GM12878 (cell line): ENCODE data around the gene LHX6. TPM values are rescaled to one million over a fixed set of nuclear protein-coding genes. Genes with fewer than 3 reads are reported as not detected.

Experiments used
- BCL11A ChIP-seq: IDR thresholded peaks from 2 replicates; pipeline ENCODE4 v1.6.1; 2011; ENCODE audit warnings: low read depth, low read length
- ESRRA ChIP-seq: IDR thresholded peaks from 2 replicates; pipeline ENCODE4 v1.6.1; 2012; ENCODE audit warnings: mild to moderate bottlenecking, low read length, improper control_type of control experiment
- ETV6 ChIP-seq, 2 experiments: fragments of 450-650 bp in 1 of 2; IDR thresholded peaks in 1 of 2; conservative IDR thresholded peaks in 1 of 2; 2 replicates each; pipeline ENCODE4 v1.6.1; 2014; ENCODE audit warnings: antibody characterized with exemption in 1 of 2, borderline replicate concordance in 1 of 2, low read depth in 1 of 2, mild to moderate bottlenecking in 1 of 2, moderate library complexity in 1 of 2
- FOXM1 ChIP-seq: IDR thresholded peaks from 2 replicates; pipeline ENCODE4 v1.6.1; 2012; ENCODE audit warnings: low read depth, mild to moderate bottlenecking, inconsistent platforms, low read length, moderate library complexity
- JUNB ChIP-seq: IDR thresholded peaks from 2 replicates; pipeline ENCODE4 v1.6.1; 2016; ENCODE audit warnings: antibody characterized with exemption, mild to moderate bottlenecking
- MEF2A ChIP-seq: IDR thresholded peaks from 2 replicates; pipeline ENCODE4 v1.6.1; 2011; ENCODE audit warnings: low read depth, mild to moderate bottlenecking, low read length, moderate library complexity; ENCODE audit not compliant: insufficient read depth
- NFYB ChIP-seq: IDR thresholded peaks from 2 replicates; pipeline ENCODE4 v1.6.1; 2011; ENCODE audit warnings: low read depth, mild to moderate bottlenecking, low read length, improper control_type of control experiment, moderate library complexity; ENCODE audit not compliant: insufficient read depth
- POLR2AphosphoS5 ChIP-seq: IDR thresholded peaks from 2 replicates; pipeline ENCODE4 v1.6.1; 2011; ENCODE audit warnings: mild to moderate bottlenecking, low read length, inconsistent platforms
- POU2F2 ChIP-seq: IDR thresholded peaks from 3 replicates; pipeline ENCODE4 v1.6.1; 2011; ENCODE audit warnings: low read depth, mild to moderate bottlenecking, low read length, borderline replicate concordance
- RAD21 ChIP-seq: IDR thresholded peaks from 2 replicates; pipeline ENCODE4 v1.6.1; 2011; ENCODE audit warnings: mild to moderate bottlenecking, low read depth, low read length, moderate library complexity; ENCODE audit not compliant: insufficient read depth
- RBBP5 ChIP-seq: fragments of 200-600 bp; sonication (generic); conservative IDR thresholded peaks from 2 replicates; pipeline ENCODE4 v1.6.1; 2016
- RCOR1 ChIP-seq: conservative IDR thresholded peaks from 2 replicates; pipeline ENCODE4 v1.6.1; 2012; ENCODE audit warnings: low read depth, low read length, improper control_type of control experiment
- SREBF1 ChIP-seq: IDR thresholded peaks from 2 replicates; pipeline ENCODE4 v1.6.1; 2012; ENCODE audit warnings: mild to moderate bottlenecking, low read length
- STAT1 ChIP-seq: fragments of 450-650 bp; conservative IDR thresholded peaks from 2 replicates; pipeline ENCODE4 v1.6.1; 2014; ENCODE audit warnings: antibody characterized with exemption, mild to moderate bottlenecking
- SUZ12 ChIP-seq: fragments of 200-600 bp; sonication (generic); IDR thresholded peaks from one replicate; pipeline ENCODE4 v1.6.1; 2018; ENCODE audit warnings: antibody characterized with exemption, mild to moderate bottlenecking; ENCODE audit not compliant: unreplicated experiment
- TCF7 ChIP-seq: IDR thresholded peaks from 2 replicates; pipeline ENCODE4 v1.6.1; 2014; ENCODE audit warnings: antibody characterized with exemption, borderline replicate concordance
- ZNF274 ChIP-seq: IDR thresholded peaks from one replicate; pipeline ENCODE4 v1.8.0; 2011; ENCODE audit not compliant: insufficient read length, insufficient read depth
- ZNF384 ChIP-seq: IDR thresholded peaks from 2 replicates; pipeline ENCODE4 v1.6.1; 2012; ENCODE audit warnings: low read depth, mild to moderate bottlenecking, low read length, improper control_type of control experiment, borderline replicate concordance
- polyA plus RNA-seq, 11 experiments: library from polyadenylated mRNA; depleted of rRNA in 4 of 11; unstranded in 6 of 11; stranded (reverse) in 5 of 11; fragments of >200 nt; fragmentation: Nextera tagmentation in 4 of 11; fragmentation: Illumina TruSeq in 1 of 11; extraction: Ambion mirVana in 4 of 11; extraction: Trizol in 1 of 11; gene quantifications; 1 replicate in 1 of 11; 2 replicates in 10 of 11; pipeline versions ENCODE4 v1.2.1 to v1.2.3, GENCODE V29; 2011 to 2016; ENCODE audit warnings: inconsistent platforms in 2 of 11, missing spikeins in 2 of 11, low read depth in 1 of 11
- total RNA-seq, 4 experiments: library from RNA; depleted of rRNA in 3 of 4; stranded (reverse); fragments of >200 nt in 3 of 4; fragmentation: Illumina TruSeq in 1 of 4; extraction: Trizol in 1 of 4; gene quantifications; 2 replicates each; pipeline versions ENCODE4 v1.2.1 to v1.2.3, GENCODE V29; 2013 to 2021
- TF ChIP-seq, protein P1 (sequence below): fragments of 450-650 bp; formaldehyde crosslinking; IDR thresholded peaks from 2 replicates; pipeline ENCODE4 v1.5.0; 2022; ENCODE audit warnings: mild to moderate bottlenecking, missing genetic modification characterization
- TF ChIP-seq, protein P2 (sequence below): IDR thresholded peaks from 2 replicates; pipeline ENCODE4 v1.6.1; 2011; ENCODE audit warnings: low read depth, low read length, improper control_type of control experiment, borderline replicate concordance
- TF ChIP-seq, protein P3 (sequence below): fragments of 450-650 bp; IDR thresholded peaks from 2 replicates; pipeline ENCODE4 v1.6.1; 2017; ENCODE audit warnings: low read depth, mild to moderate bottlenecking, moderate library complexity
- TF ChIP-seq, protein P4 (sequence below): fragments of 450-650 bp; IDR thresholded peaks from 2 replicates; pipeline ENCODE4 v1.6.1; 2014; ENCODE audit warnings: mild to moderate bottlenecking

LHX6 gene
- total and polyA plus RNA-seq, 10 of the 15 experiments (the other 5 are each of a cell fraction or from before 2014, with no cell fraction given), result not detected

DNA sequence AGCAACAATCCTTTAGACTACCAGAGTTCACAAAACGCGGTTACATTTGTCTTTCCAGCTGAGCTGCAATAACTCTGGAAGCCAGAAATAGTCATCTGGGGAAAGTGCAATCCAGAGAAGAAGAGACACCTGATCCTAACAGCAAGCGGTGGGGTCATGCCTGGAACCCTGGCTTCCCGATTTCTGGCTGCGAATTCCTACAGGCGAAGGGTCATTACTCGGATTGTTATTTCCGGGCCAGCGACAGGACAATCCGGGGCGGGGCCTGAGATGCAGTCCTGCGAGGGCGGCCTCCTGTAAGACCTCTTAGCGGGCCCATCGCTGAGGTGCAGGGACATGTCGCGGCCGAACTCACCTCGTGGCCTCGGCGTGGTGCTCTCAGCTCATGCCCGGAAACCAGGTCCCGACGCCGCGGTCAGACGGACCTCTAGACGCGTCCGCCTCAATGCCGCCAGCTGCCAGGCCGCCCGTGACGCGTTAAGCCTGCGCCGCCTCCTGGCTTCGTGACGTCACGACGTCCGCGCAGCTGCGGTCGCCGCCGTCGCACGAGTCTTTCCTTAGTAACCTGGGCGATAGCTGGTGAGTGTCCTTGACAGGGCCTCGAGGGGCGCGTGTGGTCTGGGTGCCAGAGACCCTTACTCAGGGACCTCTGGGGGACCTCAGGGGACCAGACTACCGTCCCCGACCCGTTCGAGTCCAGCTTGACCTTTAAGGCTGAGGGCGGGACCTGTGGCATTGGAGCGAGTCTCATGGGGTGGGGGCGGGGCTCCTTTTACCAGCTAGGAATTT is 35.8 kb upstream of the LHX6 start, which contains the start of the genes MRRF and RBM18 (continued):
- TF ChIP-seq, protein P1, sequence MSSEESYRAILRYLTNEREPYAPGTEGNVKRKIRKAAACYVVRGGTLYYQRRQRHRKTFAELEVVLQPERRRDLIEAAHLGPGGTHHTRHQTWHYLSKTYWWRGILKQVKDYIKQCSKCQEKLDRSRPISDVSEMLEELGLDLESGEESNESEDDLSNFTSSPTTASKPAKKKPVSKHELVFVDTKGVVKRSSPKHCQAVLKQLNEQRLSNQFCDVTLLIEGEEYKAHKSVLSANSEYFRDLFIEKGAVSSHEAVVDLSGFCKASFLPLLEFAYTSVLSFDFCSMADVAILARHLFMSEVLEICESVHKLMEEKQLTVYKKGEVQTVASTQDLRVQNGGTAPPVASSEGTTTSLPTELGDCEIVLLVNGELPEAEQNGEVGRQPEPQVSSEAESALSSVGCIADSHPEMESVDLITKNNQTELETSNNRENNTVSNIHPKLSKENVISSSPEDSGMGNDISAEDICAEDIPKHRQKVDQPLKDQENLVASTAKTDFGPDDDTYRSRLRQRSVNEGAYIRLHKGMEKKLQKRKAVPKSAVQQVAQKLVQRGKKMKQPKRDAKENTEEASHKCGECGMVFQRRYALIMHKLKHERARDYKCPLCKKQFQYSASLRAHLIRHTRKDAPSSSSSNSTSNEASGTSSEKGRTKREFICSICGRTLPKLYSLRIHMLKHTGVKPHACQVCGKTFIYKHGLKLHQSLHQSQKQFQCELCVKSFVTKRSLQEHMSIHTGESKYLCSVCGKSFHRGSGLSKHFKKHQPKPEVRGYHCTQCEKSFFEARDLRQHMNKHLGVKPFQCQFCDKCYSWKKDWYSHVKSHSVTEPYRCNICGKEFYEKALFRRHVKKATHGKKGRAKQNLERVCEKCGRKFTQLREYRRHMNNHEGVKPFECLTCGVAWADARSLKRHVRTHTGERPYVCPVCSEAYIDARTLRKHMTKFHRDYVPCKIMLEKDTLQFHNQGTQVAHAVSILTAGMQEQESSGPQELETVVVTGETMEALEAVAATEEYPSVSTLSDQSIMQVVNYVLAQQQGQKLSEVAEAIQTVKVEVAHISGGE, result no peak
- TF ChIP-seq POLR2AphosphoS5 (peak; percentile 83; the same call in 1 of the 2 replicates), ZNF274 (no peak), NFYB (0 out of 2 replicates have a peak, but pooled peaks have one; percentile 24), TCF7 (no peak), STAT1 (no peak), ETV6 (conservative IDR thresholded peaks at IDR 0.05 in 1 of 2, IDR thresholded peaks at IDR 0.05 in 1 of 2; ENCODE audit: borderline replicate concordance in 1 of 2, low read depth in 1 of 2) (no peak), FOXM1 (no peak), RBBP5 (no peak), SREBF1 (no peak), POU2F2 (0 out of 3 replicates have a peak, but pooled peaks have one; percentile 39), ZNF384 (no peak), SUZ12 (no peak), JUNB (no peak), BCL11A (no peak), RAD21 (no peak), MEF2A (no peak), RCOR1 (no peak), ESRRA (peak; percentile 63; the same call in 1 of the 2 replicates)
- TF ChIP-seq, protein P2, sequence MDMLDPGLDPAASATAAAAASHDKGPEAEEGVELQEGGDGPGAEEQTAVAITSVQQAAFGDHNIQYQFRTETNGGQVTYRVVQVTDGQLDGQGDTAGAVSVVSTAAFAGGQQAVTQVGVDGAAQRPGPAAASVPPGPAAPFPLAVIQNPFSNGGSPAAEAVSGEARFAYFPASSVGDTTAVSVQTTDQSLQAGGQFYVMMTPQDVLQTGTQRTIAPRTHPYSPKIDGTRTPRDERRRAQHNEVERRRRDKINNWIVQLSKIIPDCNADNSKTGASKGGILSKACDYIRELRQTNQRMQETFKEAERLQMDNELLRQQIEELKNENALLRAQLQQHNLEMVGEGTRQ, result no peak
- TF ChIP-seq, protein P3, sequence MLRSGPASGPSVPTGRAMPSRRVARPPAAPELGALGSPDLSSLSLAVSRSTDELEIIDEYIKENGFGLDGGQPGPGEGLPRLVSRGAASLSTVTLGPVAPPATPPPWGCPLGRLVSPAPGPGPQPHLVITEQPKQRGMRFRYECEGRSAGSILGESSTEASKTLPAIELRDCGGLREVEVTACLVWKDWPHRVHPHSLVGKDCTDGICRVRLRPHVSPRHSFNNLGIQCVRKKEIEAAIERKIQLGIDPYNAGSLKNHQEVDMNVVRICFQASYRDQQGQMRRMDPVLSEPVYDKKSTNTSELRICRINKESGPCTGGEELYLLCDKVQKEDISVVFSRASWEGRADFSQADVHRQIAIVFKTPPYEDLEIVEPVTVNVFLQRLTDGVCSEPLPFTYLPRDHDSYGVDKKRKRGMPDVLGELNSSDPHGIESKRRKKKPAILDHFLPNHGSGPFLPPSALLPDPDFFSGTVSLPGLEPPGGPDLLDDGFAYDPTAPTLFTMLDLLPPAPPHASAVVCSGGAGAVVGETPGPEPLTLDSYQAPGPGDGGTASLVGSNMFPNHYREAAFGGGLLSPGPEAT, result peak; percentile 57; the same call in 1 of the 2 replicates
- TF ChIP-seq, protein P4, sequence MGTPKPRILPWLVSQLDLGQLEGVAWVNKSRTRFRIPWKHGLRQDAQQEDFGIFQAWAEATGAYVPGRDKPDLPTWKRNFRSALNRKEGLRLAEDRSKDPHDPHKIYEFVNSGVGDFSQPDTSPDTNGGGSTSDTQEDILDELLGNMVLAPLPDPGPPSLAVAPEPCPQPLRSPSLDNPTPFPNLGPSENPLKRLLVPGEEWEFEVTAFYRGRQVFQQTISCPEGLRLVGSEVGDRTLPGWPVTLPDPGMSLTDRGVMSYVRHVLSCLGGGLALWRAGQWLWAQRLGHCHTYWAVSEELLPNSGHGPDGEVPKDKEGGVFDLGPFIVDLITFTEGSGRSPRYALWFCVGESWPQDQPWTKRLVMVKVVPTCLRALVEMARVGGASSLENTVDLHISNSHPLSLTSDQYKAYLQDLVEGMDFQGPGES, result no peak
